OCI-LY1 (cell line): Measurements from ENCODE around the gene MIB2.

Experiments
- CTCF ChIP-seq: fragments of 200-600 bp; sonication (generic), shearing (Covaris generic); IDR thresholded peaks from 2 replicates; pipeline ENCODE4 v1.5.1; 2017; ENCODE audit warnings: mild to moderate bottlenecking, antibody characterized with exemption, low read length, moderate library complexity, mixed read lengths
- EZH2 ChIP-seq: fragments of 200-600 bp; sonication (generic), shearing (Covaris generic); IDR thresholded peaks from 2 replicates; pipeline ENCODE4 v1.8.0; 2017; ENCODE audit warnings: borderline replicate concordance, mixed run types, mild to moderate bottlenecking, antibody characterized with exemption, low read length, moderate library complexity, mixed read lengths

- TF ChIP-seq CTCF (no peak), EZH2 (no peak)
Measured at GRCh38 chr1:1578371-1578940, 36.8 kb upstream of the MIB2 start.
